Transverse colon (tissue), 4 donors: ENCODE data around the gene COMMD1. TPM values are rescaled to one million over a fixed set of nuclear protein-coding genes. Genes with fewer than 3 reads are reported as not detected.

Source experiments
- DNase-seq: peaks from one replicate; pipeline ENCODE4 v3.0.0-alpha.2; 2019
- H3K27ac ChIP-seq, 4 donors: fragments of 200-600 bp; sonication (generic); 2 replicates each; pipeline ENCODE4 v1.5.1; 2016 to 2018; ENCODE audit warnings: inconsistent platforms in 4 of 4
- H3K27me3 ChIP-seq: fragments of 200-600 bp; sonication (generic); 2 replicates; pipeline ENCODE4 v1.5.1; 2017; ENCODE audit warnings: inconsistent platforms
- H3K36me3 ChIP-seq, 4 donors: fragments of 200-600 bp; sonication (generic); 2 replicates each; pipeline ENCODE4 v1.5.1; 2017 to 2019; ENCODE audit warnings: inconsistent platforms in 4 of 4
- H3K4me1 ChIP-seq, 4 donors: fragments of 200-600 bp; sonication (generic); 2 replicates each; pipeline ENCODE4 v1.5.1; 2017 to 2020; ENCODE audit warnings: inconsistent platforms in 4 of 4
- H3K4me3 ChIP-seq, 4 donors: fragments of 200-600 bp; sonication (generic); 1 replicate in 1 of 4; 2 replicates in 3 of 4; pipeline versions ENCODE4 v1.5.1 to v1.6.1; 2017 to 2019; ENCODE audit warnings: inconsistent platforms in 4 of 4
- H3K9me3 ChIP-seq, 2 donors: fragments of 200-600 bp; sonication (generic); 2 replicates each; pipeline ENCODE4 v1.5.1; 2017 to 2019; ENCODE audit warnings: inconsistent platforms in 2 of 2
- EP300 ChIP-seq: sonication (generic); formaldehyde crosslinking; IDR thresholded peaks from one replicate; pipeline ENCODE4 v1.6.1; 2017; ENCODE audit warnings: antibody characterized with exemption, low read depth
- POLR2A ChIP-seq: fragments of 450-650 bp; IDR thresholded peaks from one replicate; pipeline ENCODE4 v1.6.1; 2016; ENCODE audit warnings: antibody characterized with exemption, mild to moderate bottlenecking, moderate library complexity
- POLR2AphosphoS5 ChIP-seq, 3 donors: sonication (generic); formaldehyde crosslinking; IDR thresholded peaks; one replicate each; pipeline ENCODE4 v1.6.1; 2016; ENCODE audit warnings: antibody characterized with exemption in 3 of 3
- WGBS, 2 donors: methylation state at CpG; one replicate each; pipeline ENCODE4 v1.1.5; 2018; ENCODE audit warnings: low coverage in 1 of 2; 5-methylcytosine and 5-hydroxymethylcytosine counted together
- in situ Hi-C, 4 donors: fragments of 200-750 bp; cut with MboI; loops; one replicate each; pipeline versions ENCODE4 v1.15.0 to v1.15.1; 2017; ENCODE audit warnings: low sequenced_read_pairs in 3 of 4, low pct_ligation_motif_present in 1 of 4, low pct_unique_long_range_greater_than_20kb in 1 of 4
- intact Hi-C: fragments of 100-400 bp; cut with DNase I; formaldehyde crosslinking; loops from one replicate; pipeline ENCODE4 v1.15.1; 2023; ENCODE audit warnings: low total_unique reads
- total RNA-seq, 4 donors: library from RNA; depleted of rRNA; stranded (reverse); fragments of >200 nt; gene quantifications; one replicate each; pipeline ENCODE4 v1.1.0, GENCODE V29; 2016
- TF ChIP-seq, protein P1 (sequence below), 5 experiments: fragments of 200-600 bp in 3 of 5; fragments of 450-650 bp in 2 of 5; sonication (generic) in 3 of 5; IDR thresholded peaks; 1 replicate in 2 of 5; 2 replicates in 3 of 5; pipeline ENCODE4 v1.5.1; 2016 to 2017; ENCODE audit warnings: antibody characterized with exemption in 5 of 5, inconsistent platforms in 3 of 5, mild to moderate bottlenecking in 2 of 5, moderate library complexity in 1 of 5

Gene COMMD1
- total RNA-seq, 4 donors from 2014 or later, result 28.9 to 61.0 (median 36.8) TPM

DNA sequence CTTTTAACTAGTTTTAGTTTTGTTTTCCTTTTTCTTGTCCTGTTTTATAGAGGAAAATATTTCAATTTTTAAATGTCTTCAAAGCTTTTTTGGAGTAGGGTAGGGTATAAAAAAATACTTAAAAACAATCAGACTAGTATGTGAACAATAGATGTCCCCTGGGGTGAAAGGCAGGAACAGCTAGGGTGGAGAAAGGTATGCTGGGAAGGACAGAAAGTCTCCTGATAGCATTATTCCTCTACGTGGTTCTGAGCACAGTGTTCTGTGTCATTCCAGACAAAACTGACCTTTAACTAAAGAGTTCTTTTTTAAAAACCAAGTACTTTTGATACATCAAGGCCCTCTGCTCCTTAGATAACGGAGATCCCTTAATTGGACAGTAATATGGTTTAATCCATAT is 258.4 kb downstream of the COMMD1 start:
- no peaks in the 10 kb centered on the region for H3K9me3 ChIP-seq
- intact Hi-C loops (no loop called here), in situ Hi-C loops (no loop called here)
- H3K4me1 ChIP-seq, result no peaks in the 10 kb centered on the region
- H3K27me3 ChIP-seq, result no peaks in the 10 kb centered on the region
- no peak for DNase-seq
- TF ChIP-seq EP300 (no peak), POLR2AphosphoS5 (IDR thresholded peaks at IDR 0.05) (no peak), POLR2A (no peak)
- TF ChIP-seq, protein P1, sequence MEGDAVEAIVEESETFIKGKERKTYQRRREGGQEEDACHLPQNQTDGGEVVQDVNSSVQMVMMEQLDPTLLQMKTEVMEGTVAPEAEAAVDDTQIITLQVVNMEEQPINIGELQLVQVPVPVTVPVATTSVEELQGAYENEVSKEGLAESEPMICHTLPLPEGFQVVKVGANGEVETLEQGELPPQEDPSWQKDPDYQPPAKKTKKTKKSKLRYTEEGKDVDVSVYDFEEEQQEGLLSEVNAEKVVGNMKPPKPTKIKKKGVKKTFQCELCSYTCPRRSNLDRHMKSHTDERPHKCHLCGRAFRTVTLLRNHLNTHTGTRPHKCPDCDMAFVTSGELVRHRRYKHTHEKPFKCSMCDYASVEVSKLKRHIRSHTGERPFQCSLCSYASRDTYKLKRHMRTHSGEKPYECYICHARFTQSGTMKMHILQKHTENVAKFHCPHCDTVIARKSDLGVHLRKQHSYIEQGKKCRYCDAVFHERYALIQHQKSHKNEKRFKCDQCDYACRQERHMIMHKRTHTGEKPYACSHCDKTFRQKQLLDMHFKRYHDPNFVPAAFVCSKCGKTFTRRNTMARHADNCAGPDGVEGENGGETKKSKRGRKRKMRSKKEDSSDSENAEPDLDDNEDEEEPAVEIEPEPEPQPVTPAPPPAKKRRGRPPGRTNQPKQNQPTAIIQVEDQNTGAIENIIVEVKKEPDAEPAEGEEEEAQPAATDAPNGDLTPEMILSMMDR (IDR thresholded peaks at IDR 0.05), result no peak
- H3K36me3 ChIP-seq, result no peaks in the 10 kb centered on the region
- H3K4me3 ChIP-seq, result no peak overlapping the region
- 75 to 80% methylated on average over 2 of the region's 2 CpGs for WGBS, 2 donors
- H3K27ac ChIP-seq, result no peak overlapping the region

DNA sequence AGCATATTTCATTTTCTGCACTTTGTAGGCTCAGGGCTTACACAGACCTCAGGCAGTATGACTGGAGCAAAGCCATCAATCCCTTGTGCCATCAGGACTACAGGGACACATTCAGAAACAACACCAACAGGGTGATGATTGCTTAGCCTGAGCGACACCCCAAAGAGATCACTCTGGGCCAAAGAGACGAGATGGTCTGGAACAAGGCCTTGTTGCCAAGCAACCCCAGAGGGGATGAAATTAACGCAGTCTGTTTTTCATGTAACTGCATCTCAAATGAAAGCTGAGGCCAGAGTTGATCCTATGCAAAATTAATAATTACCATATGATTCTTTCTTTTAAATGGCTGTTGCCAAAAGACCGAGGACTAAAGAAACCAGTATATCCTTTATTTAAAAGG is 270.3 kb downstream of the COMMD1 start:
- 90% methylated on average over 4 of the region's 4 CpGs for WGBS, 2 donors
- no peak overlapping the region for H3K27ac ChIP-seq
- no peak overlapping the region for H3K4me3 ChIP-seq
- intact Hi-C loops (no loop called here), in situ Hi-C loops (no loop called here)
- no peaks in the 10 kb centered on the region for H3K27me3 ChIP-seq
- H3K9me3 ChIP-seq, result no peaks in the 10 kb centered on the region
- TF ChIP-seq EP300 (no peak), POLR2A (no peak), POLR2AphosphoS5 (IDR thresholded peaks at IDR 0.05) (no peak)
- TF ChIP-seq, protein P1 (IDR thresholded peaks at IDR 0.05), result no peak
- DNase-seq, result no peak
- H3K4me1 ChIP-seq, result no peaks in the 10 kb centered on the region
- H3K36me3 ChIP-seq, result no peaks in the 10 kb centered on the region

DNA sequence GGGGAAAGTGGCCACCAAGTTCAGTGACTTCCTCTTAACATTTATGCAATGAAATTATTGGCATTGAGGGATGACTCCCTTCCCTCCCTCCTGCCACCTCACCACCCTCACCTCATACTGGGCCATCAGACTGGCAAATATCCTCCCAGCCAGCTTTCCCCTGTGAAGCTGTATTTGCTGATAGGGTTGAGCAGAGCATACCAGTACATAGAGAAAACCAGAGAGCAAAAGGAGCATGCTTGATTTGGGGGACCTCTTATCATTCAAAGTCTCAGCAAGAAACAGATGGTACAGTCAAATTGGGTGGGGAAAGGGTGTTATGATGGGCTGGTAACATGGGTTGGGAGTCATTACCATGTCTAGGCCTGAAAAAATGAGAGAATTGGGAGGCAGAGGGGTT is 271.3 kb downstream of the COMMD1 start:
- no peak overlapping the region for H3K27ac ChIP-seq
- no peaks in the 10 kb centered on the region for H3K4me1 ChIP-seq
- no peak overlapping the region for H3K4me3 ChIP-seq
- no peaks in the 10 kb centered on the region for H3K27me3 ChIP-seq
- H3K9me3 ChIP-seq, result no peaks in the 10 kb centered on the region
- intact Hi-C loops, result no loop called here
- in situ Hi-C loops, result no loop called here
- DNase-seq, result no peak
- no peak for TF ChIP-seq POLR2AphosphoS5 (IDR thresholded peaks at IDR 0.05)
- no peak for TF ChIP-seq EP300
- TF ChIP-seq POLR2A, result no peak
- TF ChIP-seq, protein P1 (IDR thresholded peaks at IDR 0.05), result no peak
- H3K36me3 ChIP-seq, result no peaks in the 10 kb centered on the region

DNA sequence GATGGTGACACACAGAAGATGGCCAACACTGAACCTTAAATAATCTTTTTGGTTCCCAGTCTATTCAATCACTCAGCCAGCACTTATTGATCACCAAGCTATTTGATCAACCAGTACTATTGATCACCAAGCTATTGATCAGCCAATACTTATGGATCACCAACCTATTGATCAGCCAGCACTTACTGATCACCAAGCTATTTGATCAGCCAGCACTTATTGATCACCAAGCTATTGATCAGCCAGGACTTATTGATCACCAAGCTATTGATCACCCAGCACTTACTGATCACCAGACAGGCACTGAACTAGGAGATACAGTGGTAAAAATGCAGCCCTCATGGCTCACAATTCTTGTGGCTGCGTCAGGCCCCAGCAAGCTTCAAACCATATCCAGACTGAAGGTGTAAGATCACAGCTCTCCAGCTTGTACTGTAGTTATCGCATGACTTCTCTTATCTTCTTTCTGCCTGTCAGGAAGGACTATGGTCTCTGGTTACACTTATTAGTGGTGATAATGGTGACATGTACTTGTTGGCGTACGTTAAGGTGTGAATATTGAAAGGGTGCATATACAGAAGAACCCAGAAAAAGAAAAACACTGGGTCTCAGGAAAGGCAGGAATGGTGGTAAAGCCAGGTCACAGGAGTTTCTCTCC is 272.0 kb downstream of the COMMD1 start:
- intact Hi-C loops (no loop called here), in situ Hi-C loops (no loop called here)
- 94 to 98% methylated on average over 4 of the region's 4 CpGs for WGBS, 2 donors
- TF ChIP-seq EP300 (no peak), POLR2AphosphoS5 (IDR thresholded peaks at IDR 0.05) (no peak), POLR2A (no peak)
- TF ChIP-seq, protein P1 (IDR thresholded peaks at IDR 0.05), result no peak
- Histone ChIP-seq H3K4me3 (no peak overlapping the region), H3K27ac (no peak overlapping the region), H3K9me3 (no peaks in the 10 kb centered on the region), H3K36me3 (no peaks in the 10 kb centered on the region), H3K27me3 (no peaks in the 10 kb centered on the region), H3K4me1 (no peaks in the 10 kb centered on the region)
- DNase-seq, result no peak
